Endothelial cell of umbilical vein (primary cell): Measurements from ENCODE around the gene SCRN1. TPM values are rescaled to one million over a fixed set of nuclear protein-coding genes. Genes with fewer than 3 reads are reported as not detected.

ENCODE experiments used
- BruUV-seq: library from RNA; stranded (reverse); fragments of 400-500 nt; replicated peaks from 2 replicates; lab custom pipeline; 2021; lab: Mats Ljungman, UMichigan
- CTCF ChIA-PET: fragments of 300-600, 350-600 bp; sonication (Branson Sonifier 250); formaldehyde crosslinking; loops from one replicate; lab custom pipeline; 2021; ENCODE audit warnings: antibody characterized with exemption, inconsistent platforms; lab: Charles Lee
- POLR2A ChIA-PET: fragments of 300-600, 350-600 bp; sonication (Branson Sonifier 250); formaldehyde crosslinking; loops from one replicate; lab custom pipeline; 2021; ENCODE audit warnings: antibody characterized with exemption, inconsistent platforms; lab: Charles Lee
- DNase-seq: peaks from one replicate; pipeline ENCODE4 v3.0.0-alpha.2; 2011; ENCODE audit warnings: low read depth, low spot score
- FAIRE-seq: peaks from 2 replicates; lab custom pipeline; 2011; peaks lifted over from hg19 to GRCh38; lab: Jason Lieb, UNC
- H2AFZ ChIP-seq: 2 replicates; pipeline ENCODE4 v1.6.0; 2012; ENCODE audit warnings: low read depth, low read length, control low read depth, inconsistent platforms
- H3K27ac ChIP-seq: 2 replicates; pipeline ENCODE4 v1.5.1; 2011; ENCODE audit warnings: low read depth, mild to moderate bottlenecking, control low read depth, low read length, moderate library complexity; ENCODE audit not compliant: insufficient read depth
- H3K27me3 ChIP-seq, 2 experiments: 2 replicates each; pipeline versions ENCODE4 v1.6.0 to v1.6.1; 2011; ENCODE audit warnings: low read length in 2 of 2, mixed read lengths in 1 of 2; ENCODE audit not compliant: control insufficient read depth in 2 of 2, insufficient read depth in 2 of 2
- H3K36me3 ChIP-seq, 2 experiments: 2 replicates in 1 of 2; 3 replicates in 1 of 2; pipeline ENCODE4 v1.5.1; 2011; ENCODE audit warnings: low read length in 2 of 2, mild to moderate bottlenecking in 1 of 2, moderate library complexity in 1 of 2; ENCODE audit not compliant: control insufficient read depth in 2 of 2, insufficient read depth in 2 of 2; ENCODE audit errors: extremely low read depth in 1 of 2
- H3K4me1 ChIP-seq: 3 replicates; pipeline ENCODE4 v1.5.1; 2011; ENCODE audit warnings: mild to moderate bottlenecking, low read length; ENCODE audit not compliant: control insufficient read depth, insufficient read depth; ENCODE audit errors: extremely low read depth
- H3K4me2 ChIP-seq: 2 replicates; pipeline ENCODE4 v1.6.1; 2011; ENCODE audit warnings: low read length, control low read depth, mixed read lengths; ENCODE audit not compliant: insufficient read depth
- H3K4me3 ChIP-seq, 3 experiments: fragments of 200-600 bp in 1 of 3; sonication (generic), shearing (Covaris generic) in 1 of 3; replicated peaks in 1 of 3; 2 replicates each; pipeline ENCODE4 v1.5.1; 2011 to 2016; ENCODE audit warnings: control low read depth in 3 of 3, low read length in 3 of 3, mild to moderate bottlenecking in 2 of 3, inconsistent platforms in 1 of 3, low read depth in 1 of 3, moderate library complexity in 1 of 3; ENCODE audit not compliant: insufficient read depth in 1 of 3
- H3K79me2 ChIP-seq: 2 replicates; pipeline ENCODE4 v1.6.0; 2012; ENCODE audit warnings: low read length, inconsistent platforms; ENCODE audit not compliant: control insufficient read depth, insufficient read depth
- H3K9ac ChIP-seq: replicated peaks from 2 replicates; pipeline ENCODE3; 2011; ENCODE audit warnings: low read length, control low read depth; ENCODE audit not compliant: insufficient read depth; ENCODE audit errors: extremely low read depth
- H3K9me1 ChIP-seq: replicated peaks from 3 replicates; pipeline ENCODE4 v1.6.0; 2011; ENCODE audit warnings: mild to moderate bottlenecking, low read length; ENCODE audit not compliant: control insufficient read depth, insufficient read depth; ENCODE audit errors: extremely low read depth
- H3K9me3 ChIP-seq: replicated peaks from 2 replicates; pipeline ENCODE4 v1.5.1; 2012; ENCODE audit warnings: low read length, inconsistent platforms; ENCODE audit not compliant: control insufficient read depth, insufficient read depth
- H4K20me1 ChIP-seq: replicated peaks from 2 replicates; pipeline ENCODE3; 2011; ENCODE audit warnings: mild to moderate bottlenecking, low read length; ENCODE audit not compliant: control insufficient read depth, insufficient read depth; ENCODE audit errors: extremely low read depth
- CTCF ChIP-seq, 2 donors: IDR thresholded peaks; 1 replicate in 1 of 2; 2 replicates in 1 of 2; pipeline ENCODE4 v1.5.1; 2011; ENCODE audit warnings: low read length in 2 of 2, mild to moderate bottlenecking in 2 of 2, moderate library complexity in 2 of 2, control low read depth in 1 of 2, inconsistent platforms in 1 of 2, low read depth in 1 of 2; ENCODE audit not compliant: insufficient read depth in 1 of 2; ENCODE audit errors: extremely low read depth in 1 of 2
- EZH2 ChIP-seq: IDR thresholded peaks from 2 replicates; pipeline ENCODE4 v1.6.1; 2012; ENCODE audit warnings: borderline replicate concordance, low read depth, mild to moderate bottlenecking, moderate library complexity, low read length, inconsistent platforms; ENCODE audit not compliant: severe bottlenecking
- FOS ChIP-seq: IDR thresholded peaks from 2 replicates; pipeline ENCODE4 v1.6.1; 2011; ENCODE audit warnings: mild to moderate bottlenecking, low read length, moderate library complexity, borderline replicate concordance; ENCODE audit not compliant: insufficient read depth
- JUN ChIP-seq: IDR thresholded peaks from 2 replicates; pipeline ENCODE4 v1.6.1; 2011; ENCODE audit warnings: borderline replicate concordance, low read depth; ENCODE audit not compliant: insufficient read length, insufficient read depth
- MAX ChIP-seq: IDR thresholded peaks from 2 replicates; pipeline ENCODE4 v1.6.1; 2011; ENCODE audit not compliant: insufficient read depth, insufficient read length
- MYC ChIP-seq: IDR thresholded peaks from one replicate; pipeline ENCODE4 v1.6.1; 2011; ENCODE audit warnings: mild to moderate bottlenecking, low read depth, low read length
- POLR2AphosphoS5 ChIP-seq: IDR thresholded peaks from 2 replicates; pipeline ENCODE4 v1.6.1; 2012; ENCODE audit warnings: low read depth, mild to moderate bottlenecking, control low read depth, low read length, moderate library complexity; ENCODE audit not compliant: insufficient read depth
- dilution Hi-C: fragments of 300-500 bp; cut with MboI; formaldehyde crosslinking; loops from one replicate; pipeline ENCODE4 v1.15.0; 2019; ENCODE audit warnings: low sequenced_read_pairs; ENCODE audit not compliant: extremely low pct_ligation_motif_present
- intact Hi-C: fragments of 100-400 bp; cut with micrococcal nuclease; formaldehyde crosslinking; loops from one replicate; pipeline ENCODE4 v1.10.0; 2022
- polyA plus RNA-seq, 4 experiments: library from polyadenylated mRNA; depleted of rRNA in 3 of 4; stranded (reverse) in 3 of 4; unstranded in 1 of 4; fragments of >200 nt; gene quantifications; 2 replicates each; pipeline versions ENCODE4 v1.2.1 to v1.2.3, GENCODE V29; 2011 to 2012; ENCODE audit warnings: missing spikeins in 1 of 4
- total RNA-seq: library from RNA; stranded (reverse); gene quantifications from 2 replicates; pipeline ENCODE4 v1.2.3, GENCODE V29; 2021

The SCRN1 gene
- total and polyA plus RNA-seq, 2 donors (not counting 3 experiments of a cell fraction or from before 2014, with no cell fraction given): 57.0 to 127 TPM

GRCh38 chr7:29970158-29970557, 19.4 kb downstream of the SCRN1 start:
- Histone ChIP-seq H3K79me2 (peaks cover 62% of the 10 kb centered on the region), H3K4me2 (no peak overlapping the region), H3K9ac (no peak overlapping the region), H4K20me1 (peaks cover 6% of the 10 kb centered on the region), H3K9me1 (no peaks in the 10 kb centered on the region), H3K9me3 (no peaks in the 10 kb centered on the region), H3K4me3 (no peak overlapping the region), H3K27ac (no peak overlapping the region), H3K27me3 (no peaks in the 10 kb centered on the region), H2AFZ (no peak overlapping the region), H3K36me3 (peaks cover 2 to 11% of the 10 kb centered on the region in 2 experiments), H3K4me1 (peaks cover 6% of the 10 kb centered on the region)
- ChIA-PET POLR2A (no interaction called here), CTCF (no interaction called here)
- intact Hi-C loops: no loop called here
- BruUV-seq: no TSS peak
- TF ChIP-seq MYC: no peak
- no peak for TF ChIP-seq EZH2
- TF ChIP-seq MAX: no peak
- TF ChIP-seq CTCF (IDR thresholded peaks at IDR 0.05; ENCODE audit: extremely low read depth in 1 of 2, insufficient read depth in 1 of 2, low read depth in 1 of 2, low read length in 2 of 2): no peak
- dilution Hi-C loops: no loop called here
- DNase-seq: no peak
- FAIRE-seq: no peak

- H3K9me3 ChIP-seq: no peaks in the 10 kb centered on the region
- peaks cover 6% of the 10 kb centered on the region for H3K4me1 ChIP-seq
- dilution Hi-C loops (no loop called here), intact Hi-C loops (no loop called here)
- no peak overlapping the region for H2AFZ ChIP-seq
- POLR2A ChIA-PET: no interaction called here
- peaks cover 59% of the 10 kb centered on the region for H3K79me2 ChIP-seq
- CTCF ChIA-PET: no interaction called here
- no peaks in the 10 kb centered on the region for H3K27me3 ChIP-seq
- no peak overlapping the region for H3K4me2 ChIP-seq
- no peak overlapping the region for H3K27ac ChIP-seq
- peaks cover 6% of the 10 kb centered on the region for H4K20me1 ChIP-seq
- H3K4me3 ChIP-seq: no peak overlapping the region
- DNase-seq: no peak
- no peaks in the 10 kb centered on the region for H3K9me1 ChIP-seq
- no TSS peak for BruUV-seq
- H3K9ac ChIP-seq: no peak overlapping the region
- peaks cover 2 to 11% of the 10 kb centered on the region in 2 experiments for H3K36me3 ChIP-seq
- TF ChIP-seq POLR2AphosphoS5 (no peak), CTCF (IDR thresholded peaks at IDR 0.05; ENCODE audit: extremely low read depth in 1 of 2, insufficient read depth in 1 of 2, low read depth in 1 of 2, low read length in 2 of 2) (no peak), JUN (no peak), FOS (no peak)
- no peak for FAIRE-seq
These were observed 19.9 kb downstream of the SCRN1 start for GRCh38 chr7:29969738-29970137.
